ENCODE results near the gene MTURN.

Gene MTURN

DNA sequence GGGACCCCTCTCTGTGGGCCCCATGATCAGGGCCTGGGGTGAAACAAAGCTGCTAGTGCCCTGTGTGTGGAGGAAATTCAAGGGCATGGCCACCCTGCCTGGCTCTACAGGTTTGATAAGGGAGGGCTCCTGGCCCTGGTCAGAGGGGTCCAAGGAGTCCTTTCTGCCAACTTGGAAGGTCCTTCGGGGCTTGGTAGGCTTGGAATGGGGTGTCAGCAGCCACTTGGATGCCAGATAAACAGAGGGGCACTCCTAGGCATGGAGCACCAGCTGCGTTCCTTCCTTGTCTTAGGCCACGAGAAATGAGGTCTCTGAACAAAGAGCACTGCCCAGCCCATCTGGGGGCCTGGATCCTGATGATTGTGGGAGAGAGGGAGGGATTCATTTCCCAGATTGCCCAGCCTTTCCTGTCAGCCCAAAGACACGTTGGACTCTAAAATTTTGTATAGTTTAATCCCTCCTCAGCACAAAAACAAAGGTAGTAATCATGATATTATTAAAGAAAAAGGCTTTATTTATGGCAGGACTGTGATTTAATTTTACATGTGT is 5.1 kb downstream of the MTURN start:
- TF ChIP-seq FOXM1 (IDR thresholded peaks at IDR 0.05; ENCODE audit: borderline replicate concordance, low read depth) (no peak), CREB1 (IDR thresholded peaks at IDR 0.05; ENCODE audit: low read depth) (no peak)
- TF ChIP-seq, protein P1, sequence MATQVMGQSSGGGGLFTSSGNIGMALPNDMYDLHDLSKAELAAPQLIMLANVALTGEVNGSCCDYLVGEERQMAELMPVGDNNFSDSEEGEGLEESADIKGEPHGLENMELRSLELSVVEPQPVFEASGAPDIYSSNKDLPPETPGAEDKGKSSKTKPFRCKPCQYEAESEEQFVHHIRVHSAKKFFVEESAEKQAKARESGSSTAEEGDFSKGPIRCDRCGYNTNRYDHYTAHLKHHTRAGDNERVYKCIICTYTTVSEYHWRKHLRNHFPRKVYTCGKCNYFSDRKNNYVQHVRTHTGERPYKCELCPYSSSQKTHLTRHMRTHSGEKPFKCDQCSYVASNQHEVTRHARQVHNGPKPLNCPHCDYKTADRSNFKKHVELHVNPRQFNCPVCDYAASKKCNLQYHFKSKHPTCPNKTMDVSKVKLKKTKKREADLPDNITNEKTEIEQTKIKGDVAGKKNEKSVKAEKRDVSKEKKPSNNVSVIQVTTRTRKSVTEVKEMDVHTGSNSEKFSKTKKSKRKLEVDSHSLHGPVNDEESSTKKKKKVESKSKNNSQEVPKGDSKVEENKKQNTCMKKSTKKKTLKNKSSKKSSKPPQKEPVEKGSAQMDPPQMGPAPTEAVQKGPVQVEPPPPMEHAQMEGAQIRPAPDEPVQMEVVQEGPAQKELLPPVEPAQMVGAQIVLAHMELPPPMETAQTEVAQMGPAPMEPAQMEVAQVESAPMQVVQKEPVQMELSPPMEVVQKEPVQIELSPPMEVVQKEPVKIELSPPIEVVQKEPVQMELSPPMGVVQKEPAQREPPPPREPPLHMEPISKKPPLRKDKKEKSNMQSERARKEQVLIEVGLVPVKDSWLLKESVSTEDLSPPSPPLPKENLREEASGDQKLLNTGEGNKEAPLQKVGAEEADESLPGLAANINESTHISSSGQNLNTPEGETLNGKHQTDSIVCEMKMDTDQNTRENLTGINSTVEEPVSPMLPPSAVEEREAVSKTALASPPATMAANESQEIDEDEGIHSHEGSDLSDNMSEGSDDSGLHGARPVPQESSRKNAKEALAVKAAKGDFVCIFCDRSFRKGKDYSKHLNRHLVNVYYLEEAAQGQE (IDR thresholded peaks at IDR 0.05; ENCODE audit: low read depth): no peak

DNA sequence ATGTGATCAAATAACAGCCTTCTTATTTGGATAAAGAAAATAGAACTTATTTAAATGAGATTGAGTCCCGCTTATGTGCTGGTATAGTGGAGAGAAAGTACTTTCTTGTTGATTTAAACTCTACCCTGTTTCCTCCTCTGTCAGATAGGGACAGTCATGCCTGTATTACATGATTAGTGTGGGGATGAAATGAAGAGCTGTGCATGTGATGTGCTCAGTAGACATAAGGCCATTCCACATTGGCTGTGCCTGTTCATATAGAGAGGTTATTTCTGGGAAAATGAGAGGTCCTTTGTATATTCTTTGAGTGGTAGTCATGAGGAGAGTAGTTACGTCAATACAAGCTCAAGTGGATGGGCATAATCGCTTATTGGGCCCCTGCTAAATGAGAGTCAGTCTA is 5.7 kb downstream of the MTURN start:
- TF ChIP-seq YY1 (IDR thresholded peaks at IDR 0.05; ENCODE audit: low read depth) (no peak), EP300 (IDR thresholded peaks at IDR 0.05; ENCODE audit: borderline replicate concordance) (no peak), RAD21 (IDR thresholded peaks at IDR 0.05; ENCODE audit: low read depth) (no peak), NFIC (IDR thresholded peaks at IDR 0.05) (no peak), TCF12 (IDR thresholded peaks at IDR 0.05; ENCODE audit: low read depth) (no peak), EGR1 (IDR thresholded peaks at IDR 0.05) (no peak), CEBPB (IDR thresholded peaks at IDR 0.05) (no peak)
- TF ChIP-seq, protein P1 (IDR thresholded peaks at IDR 0.05; ENCODE audit: low read depth): no peak
- TF ChIP-seq, protein P2, sequence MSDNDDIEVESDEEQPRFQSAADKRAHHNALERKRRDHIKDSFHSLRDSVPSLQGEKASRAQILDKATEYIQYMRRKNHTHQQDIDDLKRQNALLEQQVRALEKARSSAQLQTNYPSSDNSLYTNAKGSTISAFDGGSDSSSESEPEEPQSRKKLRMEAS (IDR thresholded peaks at IDR 0.05): no peak
- TF ChIP-seq, protein P3, sequence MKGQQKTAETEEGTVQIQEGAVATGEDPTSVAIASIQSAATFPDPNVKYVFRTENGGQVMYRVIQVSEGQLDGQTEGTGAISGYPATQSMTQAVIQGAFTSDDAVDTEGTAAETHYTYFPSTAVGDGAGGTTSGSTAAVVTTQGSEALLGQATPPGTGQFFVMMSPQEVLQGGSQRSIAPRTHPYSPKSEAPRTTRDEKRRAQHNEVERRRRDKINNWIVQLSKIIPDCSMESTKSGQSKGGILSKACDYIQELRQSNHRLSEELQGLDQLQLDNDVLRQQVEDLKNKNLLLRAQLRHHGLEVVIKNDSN (IDR thresholded peaks at IDR 0.05): no peak

DNA sequence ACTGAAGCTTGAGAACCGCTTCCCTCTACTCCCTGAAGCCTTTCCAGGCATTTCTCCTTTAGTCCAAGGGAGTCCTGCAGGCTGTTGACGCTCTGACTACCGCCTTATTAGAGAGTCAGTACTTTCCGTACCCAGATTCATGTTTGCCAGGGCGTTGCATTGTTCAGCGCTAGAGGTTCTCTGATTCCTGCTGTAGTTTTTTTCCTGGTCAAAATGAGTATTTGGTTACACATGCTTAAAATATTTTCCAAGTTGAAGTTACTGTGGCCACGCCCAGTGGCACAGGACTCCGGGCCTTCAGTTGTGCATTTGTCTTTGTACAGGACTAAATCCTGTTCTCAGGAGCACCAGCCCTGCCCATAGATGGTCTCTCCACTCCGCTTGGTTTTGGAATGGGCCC is 7.9 kb downstream of the MTURN start:
- TF ChIP-seq, protein P2 (IDR thresholded peaks at IDR 0.05): no peak
- TF ChIP-seq, protein P1 (IDR thresholded peaks at IDR 0.05; ENCODE audit: low read depth): no peak
- TF ChIP-seq NFIC (IDR thresholded peaks at IDR 0.05) (no peak), ZBTB7A (IDR thresholded peaks at IDR 0.05; ENCODE audit: low read depth) (no peak), EP300 (IDR thresholded peaks at IDR 0.05; ENCODE audit: borderline replicate concordance) (peak; percentile 64; the same call in 1 of the 2 replicates), CREB1 (IDR thresholded peaks at IDR 0.05; ENCODE audit: low read depth) (no peak), CEBPB (IDR thresholded peaks at IDR 0.05) (no peak), TEAD4 (IDR thresholded peaks at IDR 0.05) (peak; percentile 77), RAD21 (IDR thresholded peaks at IDR 0.05; ENCODE audit: low read depth) (no peak), YY1 (IDR thresholded peaks at IDR 0.05; ENCODE audit: low read depth) (no peak), FOXM1 (IDR thresholded peaks at IDR 0.05; ENCODE audit: borderline replicate concordance, low read depth) (peak; percentile 31; the same call in 1 of the 2 replicates), TAF1 (IDR thresholded peaks at IDR 0.05; ENCODE audit: low read depth) (peak; percentile 30; the same call in 1 of the 2 replicates), TCF12 (IDR thresholded peaks at IDR 0.05; ENCODE audit: low read depth) (peak; percentile 68; the same call in 1 of the 2 replicates), EGR1 (IDR thresholded peaks at IDR 0.05) (no peak)
- TF ChIP-seq, protein P3 (IDR thresholded peaks at IDR 0.05): no peak

DNA sequence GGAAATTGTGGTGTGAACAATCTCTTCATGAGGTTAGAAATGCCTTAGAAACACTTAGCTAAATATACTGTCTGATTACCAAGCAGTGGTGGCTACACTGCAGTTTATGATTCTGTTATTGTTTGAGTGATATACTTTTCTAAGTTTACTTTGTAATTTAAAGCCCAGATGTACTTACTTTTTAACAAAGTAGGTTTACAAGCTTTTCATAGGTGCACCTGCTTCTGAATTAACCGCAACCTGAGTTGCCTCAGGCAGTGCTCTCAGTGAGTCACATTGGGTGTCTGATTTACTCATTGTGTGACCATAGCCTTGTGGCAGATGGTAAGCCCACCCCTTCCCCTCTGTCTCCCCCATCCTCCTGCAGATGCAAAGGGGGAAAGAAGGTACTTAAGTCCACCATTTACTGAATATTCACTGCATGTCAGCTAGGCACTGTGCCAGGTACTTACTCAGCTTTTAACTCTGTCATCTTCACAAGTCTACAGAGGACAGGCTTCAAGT is 9.0 kb downstream of the MTURN start:
- TF ChIP-seq NFIC (IDR thresholded peaks at IDR 0.05) (peak; percentile 49), EGR1 (IDR thresholded peaks at IDR 0.05) (no peak)

All from Ishikawa (cell line).